B cell (primary cell): ENCODE results near the gene KLK14. TPM values are rescaled to one million over a fixed set of nuclear protein-coding genes. Genes with fewer than 3 reads are reported as not detected.

ENCODE experiments used
- ATAC-seq: fragments of 200-7000 bp; cut with Tn5 transposase; one replicate; pipeline ENCODE4 v1.10.0; 2021; ENCODE audit warnings: low read depth, mild to moderate bottlenecking, moderate number of reproducible peaks, moderate library complexity
- CTCF ChIA-PET: fragments of 350-600 bp; sonication (Branson Sonifier 250); formaldehyde crosslinking; loops from one replicate; lab custom pipeline; 2021; ENCODE audit warnings: antibody characterized with exemption, inconsistent platforms; lab: Charles Lee
- POLR2A ChIA-PET: fragments of 350-600 bp; sonication (Branson Sonifier 250); formaldehyde crosslinking; loops from one replicate; lab custom pipeline; 2021; ENCODE audit warnings: antibody characterized with exemption; lab: Charles Lee
- DNase-seq: peaks from one replicate; pipeline ENCODE4 v3.0.0; 2013
- H2AFZ ChIP-seq: 2 replicates; pipeline ENCODE4 v1.6.1; 2012; ENCODE audit warnings: mild to moderate bottlenecking, low read depth, low read length; ENCODE audit not compliant: insufficient read depth, poor library complexity, severe bottlenecking
- H3K27ac ChIP-seq, 2 donors: 1 replicate in 1 of 2; 2 replicates in 1 of 2; pipeline ENCODE4 v1.5.1; 2012 to 2013; ENCODE audit warnings: low read length in 2 of 2, mild to moderate bottlenecking in 2 of 2, moderate library complexity in 1 of 2
- H3K27me3 ChIP-seq, 4 experiments: fragments of 200-600 bp in 1 of 4; sonication (generic) in 1 of 4; replicated peaks in 1 of 4; 1 replicate in 2 of 4; 2 replicates in 2 of 4; pipeline versions ENCODE4 v1.6.1 to v1.7.0; 2013 to 2016; ENCODE audit warnings: low read length in 3 of 4, mild to moderate bottlenecking in 2 of 4, mixed read lengths in 1 of 4, moderate library complexity in 1 of 4; ENCODE audit not compliant: insufficient read depth in 4 of 4, control insufficient read depth in 3 of 4; ENCODE audit errors: control extremely low read depth in 1 of 4
- H3K36me3 ChIP-seq, 2 experiments: replicated peaks in 1 of 2; 1 replicate in 1 of 2; 2 replicates in 1 of 2; pipeline versions ENCODE4 v1.6.1 to v1.7.1; 2013; ENCODE audit warnings: low read length in 1 of 2; ENCODE audit not compliant: insufficient read depth in 2 of 2, control insufficient read depth in 1 of 2; ENCODE audit errors: control extremely low read depth in 1 of 2, extremely low read depth in 1 of 2
- H3K4me1 ChIP-seq, 2 donors: fragments of 200-600 bp in 1 of 2; sonication (generic) in 1 of 2; 1 replicate in 1 of 2; 2 replicates in 1 of 2; pipeline versions ENCODE4 v1.5.1 to v1.6.1; 2013 to 2017; ENCODE audit warnings: low read length in 2 of 2; ENCODE audit not compliant: control insufficient read depth in 2 of 2, insufficient read depth in 2 of 2
- H3K4me2 ChIP-seq: replicated peaks from 2 replicates; pipeline ENCODE3; 2012; ENCODE audit warnings: mild to moderate bottlenecking, low read depth, low read length; ENCODE audit not compliant: poor library complexity, severe bottlenecking
- H3K4me3 ChIP-seq, 5 experiments: fragments of 200-600 bp in 1 of 5; sonication (generic) in 1 of 5; 1 replicate in 3 of 5; 2 replicates in 2 of 5; pipeline versions ENCODE4 v1.5.1 to v1.7.0; 2011 to 2016; ENCODE audit warnings: low read length in 4 of 5, mild to moderate bottlenecking in 4 of 5, low read depth in 2 of 5, control low read depth in 1 of 5, moderate library complexity in 1 of 5; ENCODE audit not compliant: insufficient read depth in 1 of 5; ENCODE audit errors: control extremely low read depth in 1 of 5, extremely low read depth in 1 of 5
- H3K79me2 ChIP-seq: fragments of 200-600 bp; sonication (generic); one replicate; pipeline ENCODE4 v1.6.0; 2016; ENCODE audit warnings: low read length; ENCODE audit not compliant: control insufficient read depth, insufficient read depth
- H3K9ac ChIP-seq: fragments of 200-600 bp; sonication (generic); 2 replicates; pipeline ENCODE4 v1.6.1; 2017; ENCODE audit warnings: mild to moderate bottlenecking, low read length, moderate library complexity
- H3K9me3 ChIP-seq, 3 donors: one replicate each; pipeline versions ENCODE4 v1.6.1 to v1.7.1; 2013; ENCODE audit warnings: low read length in 2 of 3; ENCODE audit not compliant: control insufficient read depth in 2 of 3, insufficient read depth in 1 of 3; ENCODE audit errors: control extremely low read depth in 1 of 3
- H4K20me1 ChIP-seq: 2 replicates; pipeline ENCODE4 v1.6.0; 2012; ENCODE audit warnings: mild to moderate bottlenecking, low read length; ENCODE audit not compliant: insufficient read depth, control insufficient read depth, poor library complexity, severe bottlenecking
- H3K27ac Mint-ChIP-seq: one replicate; pipeline ENCODE4 v1.8.0; 2021; ENCODE audit warnings: mixed read lengths
- H3K27me3 Mint-ChIP-seq: one replicate; pipeline ENCODE4 v1.8.0; 2021; ENCODE audit warnings: mixed read lengths
- H3K4me1 Mint-ChIP-seq: one replicate; pipeline ENCODE4 v1.8.0; 2021; ENCODE audit warnings: mixed read lengths
- H3K4me3 Mint-ChIP-seq: one replicate; pipeline ENCODE4 v1.8.0; 2021; ENCODE audit warnings: mixed read lengths
- H3K9me3 Mint-ChIP-seq: one replicate; pipeline ENCODE4 v1.8.0; 2022; ENCODE audit warnings: mixed read lengths; ENCODE audit not compliant: insufficient read depth
- CTCF ChIP-seq: fragments of 200-600 bp; IDR thresholded peaks from one replicate; pipeline ENCODE4 v1.8.0; 2022; ENCODE audit warnings: antibody characterized with exemption, mild to moderate bottlenecking
- EZH2 ChIP-seq: IDR thresholded peaks from 2 replicates; pipeline ENCODE4 v1.6.1; 2012; ENCODE audit warnings: borderline replicate concordance, low read depth, mild to moderate bottlenecking, moderate library complexity, low read length; ENCODE audit not compliant: insufficient read depth, poor library complexity, severe bottlenecking
- WGBS: methylation state at CpG from one replicate; pipeline ENCODE4 v1.1.5; 2013; ENCODE audit warnings: missing lambda C conversion rate; ENCODE audit not compliant: insufficient coverage; 5-methylcytosine and 5-hydroxymethylcytosine counted together
- intact Hi-C: fragments of 100-400 bp; cut with micrococcal nuclease; formaldehyde crosslinking; loops from one replicate; pipeline ENCODE4 v1.10.0; 2022
- polyA plus RNA-seq: library from polyadenylated mRNA; depleted of rRNA; stranded (reverse); fragments of >200 nt; gene quantifications from 2 replicates; pipeline ENCODE4 v1.2.3, GENCODE V29; 2012
- total RNA-seq, 2 donors: library from RNA; stranded (reverse); fragments of 120-200 nt in 1 of 2; gene quantifications; 1 replicate in 1 of 2; 2 replicates in 1 of 2; pipeline versions ENCODE4 v1.2.3 to v1.2.4, GENCODE V29; 2013 to 2022

Gene KLK14
- total and polyA plus RNA-seq, 2 donors (not counting 1 experiment from before 2014, with no cell fraction given), result 0.49 to 0.59 TPM

GRCh38 chr19:51060973-51061372 lies 21.7 kb downstream of the KLK14 start:
- Histone ChIP-seq H2AFZ (no peak overlapping the region), H3K4me3 (no peak overlapping the region), H3K9me3 (peaks cover 0 to 8% (median 0%) of the 10 kb centered on the region in 3 donors), H3K79me2 (no peaks in the 10 kb centered on the region), H4K20me1 (no peaks in the 10 kb centered on the region), H3K27me3 (peaks cover 0 to 41% (median 12%) of the 10 kb centered on the region in 4 experiments), H3K27ac (no peak overlapping the region), H3K9ac (no peak overlapping the region), H3K4me2 (no peak overlapping the region), H3K4me1 (peaks cover 2 to 4% of the 10 kb centered on the region in 2 donors), H3K36me3 (no peaks in the 10 kb centered on the region)
- Mint-ChIP-seq H3K9me3 (peaks cover 3% of the 10 kb centered on the region), H3K27ac (no peak overlapping the region), H3K4me1 (peaks cover 3% of the 10 kb centered on the region), H3K4me3 (no peak overlapping the region), H3K27me3 (peaks cover 49% of the 10 kb centered on the region)
- TF ChIP-seq EZH2 (no peak), CTCF (no peak)
- intact Hi-C loops, result loop anchor here (10.0 kb wide), 1 partner anchor 94 kb away; no protein-coding TSS in a partner anchor
- POLR2A ChIA-PET, result no interaction called here
- 0% methylated on average over 1 of the region's 1 CpG for WGBS
- CTCF ChIA-PET, result no interaction called here
- DNase-seq, result no peak
- no peak for ATAC-seq

GRCh38 chr19:51060336-51060735 lies 22.4 kb downstream of the KLK14 start:
- Histone ChIP-seq H3K27me3 (peaks cover 0 to 35% (median 9%) of the 10 kb centered on the region in 4 experiments), H4K20me1 (no peaks in the 10 kb centered on the region), H3K9me3 (peaks cover 0 to 8% (median 0%) of the 10 kb centered on the region in 3 donors), H3K36me3 (no peaks in the 10 kb centered on the region), H3K79me2 (no peaks in the 10 kb centered on the region), H3K4me3 (no peak overlapping the region), H3K9ac (no peak overlapping the region), H2AFZ (no peak overlapping the region), H3K4me1 (peaks cover 2 to 4% of the 10 kb centered on the region in 2 donors), H3K27ac (no peak overlapping the region), H3K4me2 (no peak overlapping the region)
- Mint-ChIP-seq H3K4me1 (peaks cover 3% of the 10 kb centered on the region), H3K27ac (no peak overlapping the region), H3K4me3 (no peak overlapping the region), H3K9me3 (peaks cover 3% of the 10 kb centered on the region), H3K27me3 (peaks cover 49% of the 10 kb centered on the region)
- ChIA-PET CTCF (no interaction called here), POLR2A (no interaction called here)
- TF ChIP-seq CTCF (no peak), EZH2 (no peak)
- 50% methylated on average over 2 of the region's 4 CpGs for WGBS
- DNase-seq, result no peak
- no peak for ATAC-seq
- intact Hi-C loops, result loop anchor here (10.0 kb wide), 1 partner anchor 94 kb away; no protein-coding TSS in a partner anchor
